Activated CD4-positive, alpha-beta T cell treated with anti-CD3 and anti-CD28 coated beads, Interleukin-2, amount 10 ng/mL, durations not matched to agents 24 days and 14 days (primary cell): ENCODE data around the gene TOMM70. TPM values are rescaled to one million over a fixed set of nuclear protein-coding genes. Genes with fewer than 3 reads are reported as not detected.

Source experiments
- DNase-seq: peaks from one replicate; pipeline ENCODE4 v3.0.0; 2022
- H3K27ac Mint-ChIP-seq: one replicate; pipeline ENCODE4 v1.8.0; 2022; ENCODE audit warnings: mild to moderate bottlenecking, mixed read lengths
- H3K27me3 Mint-ChIP-seq: one replicate; pipeline ENCODE4 v1.8.0; 2022; ENCODE audit warnings: mixed read lengths
- H3K36me3 Mint-ChIP-seq: one replicate; pipeline ENCODE4 v1.8.0; 2022; ENCODE audit warnings: low read depth, mild to moderate bottlenecking, mixed read lengths
- H3K4me1 Mint-ChIP-seq: one replicate; pipeline ENCODE4 v1.8.0; 2021; ENCODE audit warnings: mixed read lengths
- H3K4me3 Mint-ChIP-seq: one replicate; pipeline ENCODE4 v1.8.0; 2022; ENCODE audit warnings: mild to moderate bottlenecking, moderate library complexity, mixed read lengths
- H3K9me3 Mint-ChIP-seq: one replicate; pipeline ENCODE4 v1.8.0; 2021; ENCODE audit warnings: mixed read lengths
- intact Hi-C: fragments of 100-400 bp; cut with micrococcal nuclease; formaldehyde crosslinking; loops from one replicate; pipeline ENCODE4 v1.15.1; 2023
- total RNA-seq: library from RNA; stranded (reverse); gene quantifications from 2 replicates; pipeline ENCODE4 v1.2.3, GENCODE V29; 2022

TOMM70 gene
- total RNA-seq, 1 donor from 2014 or later = 57.4 TPM

GRCh38 chr3:100316641-100317069 is 84.2 kb downstream of the TOMM70 start:
- Mint-ChIP-seq H3K27me3 (no peaks in the 10 kb centered on the region), H3K9me3 (no peaks in the 10 kb centered on the region), H3K36me3 (peaks cover 11% of the 10 kb centered on the region), H3K4me1 (peaks cover 11% of the 10 kb centered on the region), H3K4me3 (peak overlapping the region; percentile 40), H3K27ac (peak overlapping the region; percentile 55)
- peak; percentile 86 for DNase-seq
- intact Hi-C loops = loop anchor here (1.0 to 5.0 kb wide), 6 partner anchors 18 to 1064 kb away; partner anchors contain the start of genes LNP1, NIT2 and TOMM70

Other genes starting within 250 kb of the TOMM70 start
- 17.6 and 19.4 TPM in 2 replicates for gene TBC1D23, start 140.1 kb downstream of the TOMM70 start, total RNA-seq
- 75.5 and 79.2 TPM in 2 replicates for gene NIT2, start 66.3 kb downstream of the TOMM70 start, total RNA-seq
- gene LNP1, start 450 bp upstream of the TOMM70 start, total RNA-seq = 2.1 and 2.6 TPM in 2 replicates
- gene TMEM45A, start 91.5 kb upstream of the TOMM70 start, total RNA-seq = 0.26 TPM in 1 of 2 replicates, not detected in the other
- not detected in 2 replicates for gene ADGRG7, start 208.5 kb upstream of the TOMM70 start, total RNA-seq